CD4-positive, alpha-beta T cell treated with Interleukin-15 for 4 hours (primary cell): ENCODE data around the gene TTLL9.

ENCODE experiments used
- DNase-seq: peaks from one replicate; pipeline ENCODE4 v3.0.0-alpha.2; 2020; ENCODE audit warnings: low spot score

TTLL9 gene

GRCh38 chr20:31984981-31985471, 114.6 kb downstream of the TTLL9 start:
- no peak for DNase-seq

- DNase-seq, result no peak
These were observed 117.3 kb downstream of the TTLL9 start for GRCh38 chr20:31987744-31988143.

GRCh38 chr20:31988430-31989015, 118.1 kb downstream of the TTLL9 start:
- no peak for DNase-seq

GRCh38 chr20:31989030-31989645, 118.7 kb downstream of the TTLL9 start:
- DNase-seq, result no peak

- no peak for DNase-seq
These were observed 120.4 kb downstream of the TTLL9 start for GRCh38 chr20:31990641-31991338.

GRCh38 chr20:31991339-31991705, 120.9 kb downstream of the TTLL9 start:
- DNase-seq, result no peak

- no peak for DNase-seq
These were observed 121.7 kb downstream of the TTLL9 start for GRCh38 chr20:31992086-31992485.
